PC-3 (cell line): ENCODE measurements around the gene CUZD1. TPM values are rescaled to one million over a fixed set of nuclear protein-coding genes. Genes with fewer than 3 reads are reported as not detected.
A peak's percentile ranks its signal among the peaks of the same experiment; 100 is the strongest.
"Not testable (repeated sequence)": the region's sequence is repeated elsewhere in the genome, so short reads cannot be mapped to it uniquely, and the experiment has no call there.

ENCODE experiments used
- ATAC-seq: fragments of 200-7000 bp; cut with Tn5 transposase; 2 replicates; pipeline ENCODE4 v1.9.1; 2020; ENCODE audit warnings: mild to moderate bottlenecking, moderate library complexity
- BruUV-seq: library from RNA; stranded (reverse); fragments of 400-500 nt; replicated peaks from 2 replicates; lab custom pipeline; 2021; lab: Mats Ljungman, UMichigan
- CTCF ChIA-PET: fragments of 300-600 bp; sonication (Branson Sonifier 250); formaldehyde crosslinking; loops from one replicate; lab custom pipeline; 2022; ENCODE audit warnings: antibody characterized with exemption; lab: Charles Lee
- POLR2A ChIA-PET: fragments of 300-600 bp; sonication (Branson Sonifier 250); formaldehyde crosslinking; loops from one replicate; lab custom pipeline; 2022; ENCODE audit warnings: antibody characterized with exemption; ENCODE audit not compliant: unreplicated experiment; lab: Charles Lee
- DNase-seq: peaks from one replicate; pipeline ENCODE4 v3.0.0-alpha.2; 2015
- H2AFZ ChIP-seq: fragments of 300-600 bp; sonication (generic); 2 replicates; pipeline ENCODE4 v1.6.0; 2016; ENCODE audit warnings: antibody characterized with exemption, low read length
- H3F3A ChIP-seq: fragments of 300-600 bp; sonication (generic); one replicate; pipeline ENCODE4 v1.6.0; 2017; ENCODE audit warnings: antibody characterized with exemption, low read length, control low read depth, mild to moderate bottlenecking; ENCODE audit not compliant: unreplicated experiment
- H3K27ac ChIP-seq: fragments of 300-600 bp; sonication (generic); 2 replicates; pipeline ENCODE4 v1.5.1; 2016; ENCODE audit warnings: mild to moderate bottlenecking, low read length
- H3K27me3 ChIP-seq: fragments of 300-600 bp; sonication (generic); 2 replicates; pipeline ENCODE4 v1.6.1; 2016; ENCODE audit warnings: low read length, mixed read lengths
- H3K36me3 ChIP-seq: fragments of 300-600 bp; sonication (generic); 2 replicates; pipeline ENCODE4 v1.6.1; 2016; ENCODE audit warnings: low read depth, mixed run types, low read length, mixed read lengths
- H3K4me1 ChIP-seq: fragments of 300-600 bp; sonication (generic); 2 replicates; pipeline ENCODE4 v1.5.1; 2016; ENCODE audit warnings: low read length; ENCODE audit not compliant: insufficient read depth
- H3K4me2 ChIP-seq: fragments of 300-600 bp; sonication (generic); 2 replicates; pipeline ENCODE4 v1.6.0; 2016; ENCODE audit warnings: low read length
- H3K4me3 ChIP-seq: fragments of 300-600 bp; sonication (generic); 2 replicates; pipeline ENCODE4 v1.5.1; 2016; ENCODE audit warnings: mild to moderate bottlenecking, low read length, mixed read lengths
- H3K79me2 ChIP-seq: fragments of 300-600 bp; sonication (generic); 2 replicates; pipeline ENCODE4 v1.6.1; 2017; ENCODE audit warnings: low read length, mixed read lengths
- H3K9ac ChIP-seq: fragments of 300-600 bp; sonication (generic); 2 replicates; pipeline ENCODE4 v1.6.0; 2016; ENCODE audit warnings: mild to moderate bottlenecking, low read length
- H3K9me2 ChIP-seq: fragments of 300-600 bp; sonication (generic); replicated peaks from 2 replicates; pipeline ENCODE4 v1.6.1; 2016; ENCODE audit warnings: mixed run types, low read length, mixed read lengths
- H3K9me3 ChIP-seq: fragments of 300-600 bp; sonication (generic); 2 replicates; pipeline ENCODE4 v1.6.1; 2016; ENCODE audit warnings: low read length, mixed read lengths
- H4K20me1 ChIP-seq: fragments of 300-600 bp; sonication (generic); 2 replicates; pipeline ENCODE4 v1.6.1; 2016; ENCODE audit warnings: low read length, mixed read lengths
- EZH2 ChIP-seq: fragments of 300-600 bp; sonication (generic); IDR thresholded peaks from one replicate; pipeline ENCODE4 v1.6.1; 2017; ENCODE audit warnings: antibody characterized with exemption, mild to moderate bottlenecking, low read length; ENCODE audit not compliant: unreplicated experiment
- intact Hi-C: fragments of 100-400 bp; cut with micrococcal nuclease; formaldehyde crosslinking; loops from 2 replicates; pipeline ENCODE4 v1.9.0; 2023
- total RNA-seq: library from RNA; depleted of rRNA; stranded (reverse); fragments of >200 nt; gene quantifications from 2 replicates; pipeline ENCODE4 v1.2.3, GENCODE V29; 2014
- TF ChIP-seq, protein P1 (sequence below): fragments of 300-600 bp; sonication (generic); conservative IDR thresholded peaks from 2 replicates; pipeline ENCODE4 v1.5.1; 2017; ENCODE audit warnings: antibody characterized with exemption, low read depth, mild to moderate bottlenecking, low read length

CUZD1 gene
- total RNA-seq, 1 experiment from 2014 or later = 0.36 TPM

DNA sequence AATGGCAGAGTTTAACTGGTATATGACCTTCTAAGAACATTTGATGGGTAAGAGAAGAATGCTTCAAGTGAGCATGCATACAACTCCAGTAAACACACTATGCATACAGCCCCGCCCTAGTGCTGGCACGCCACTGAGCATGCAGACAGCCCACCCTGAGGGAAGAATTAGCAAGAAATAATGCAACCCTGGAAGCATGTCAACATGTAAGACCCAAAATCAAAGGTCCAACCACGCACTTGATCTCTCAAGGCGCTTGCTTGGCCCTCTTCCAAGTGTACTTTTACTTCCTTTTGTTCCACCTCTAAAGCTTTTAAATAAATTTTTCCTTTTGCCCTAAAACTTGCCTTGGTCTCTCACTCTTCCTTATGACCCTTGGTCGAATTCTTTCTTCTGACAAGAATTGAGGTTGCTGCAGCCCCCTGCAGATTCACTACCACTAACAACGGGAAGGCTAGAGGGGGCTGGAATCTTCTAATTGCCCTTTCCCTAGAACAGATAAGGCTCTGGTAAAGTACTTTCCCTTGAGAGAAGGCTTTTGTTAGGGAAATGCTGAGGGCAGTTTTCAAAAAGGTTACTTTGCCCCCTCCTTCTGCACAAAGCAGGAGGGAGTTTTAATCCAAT, 30.3 kb upstream of the CUZD1 start:
- ATAC-seq (no peak), DNase-seq (no peak)
- Histone ChIP-seq H3K36me3 (no peaks in the 10 kb centered on the region; the same call in 1 of the 2 replicates), H3F3A (no peaks in the 10 kb centered on the region), H3K79me2 (peaks cover 75% of the 10 kb centered on the region), H3K9me3 (no peaks in the 10 kb centered on the region), H3K4me2 (no peak overlapping the region), H3K9ac (no peak overlapping the region), H3K27ac (no peak overlapping the region), H3K27me3 (no peaks in the 10 kb centered on the region), H2AFZ (no peak overlapping the region), H3K4me3 (no peak overlapping the region), H3K4me1 (peaks cover 23% of the 10 kb centered on the region), H4K20me1 (no peaks in the 10 kb centered on the region), H3K9me2 (no peaks in the 10 kb centered on the region)
- CTCF ChIA-PET = no interaction called here
- intact Hi-C loops = no loop called here
- no TSS peak for BruUV-seq
- POLR2A ChIA-PET = no interaction called here
- no peak for TF ChIP-seq EZH2
- TF ChIP-seq, protein P1, sequence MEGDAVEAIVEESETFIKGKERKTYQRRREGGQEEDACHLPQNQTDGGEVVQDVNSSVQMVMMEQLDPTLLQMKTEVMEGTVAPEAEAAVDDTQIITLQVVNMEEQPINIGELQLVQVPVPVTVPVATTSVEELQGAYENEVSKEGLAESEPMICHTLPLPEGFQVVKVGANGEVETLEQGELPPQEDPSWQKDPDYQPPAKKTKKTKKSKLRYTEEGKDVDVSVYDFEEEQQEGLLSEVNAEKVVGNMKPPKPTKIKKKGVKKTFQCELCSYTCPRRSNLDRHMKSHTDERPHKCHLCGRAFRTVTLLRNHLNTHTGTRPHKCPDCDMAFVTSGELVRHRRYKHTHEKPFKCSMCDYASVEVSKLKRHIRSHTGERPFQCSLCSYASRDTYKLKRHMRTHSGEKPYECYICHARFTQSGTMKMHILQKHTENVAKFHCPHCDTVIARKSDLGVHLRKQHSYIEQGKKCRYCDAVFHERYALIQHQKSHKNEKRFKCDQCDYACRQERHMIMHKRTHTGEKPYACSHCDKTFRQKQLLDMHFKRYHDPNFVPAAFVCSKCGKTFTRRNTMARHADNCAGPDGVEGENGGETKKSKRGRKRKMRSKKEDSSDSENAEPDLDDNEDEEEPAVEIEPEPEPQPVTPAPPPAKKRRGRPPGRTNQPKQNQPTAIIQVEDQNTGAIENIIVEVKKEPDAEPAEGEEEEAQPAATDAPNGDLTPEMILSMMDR = no peak

DNA sequence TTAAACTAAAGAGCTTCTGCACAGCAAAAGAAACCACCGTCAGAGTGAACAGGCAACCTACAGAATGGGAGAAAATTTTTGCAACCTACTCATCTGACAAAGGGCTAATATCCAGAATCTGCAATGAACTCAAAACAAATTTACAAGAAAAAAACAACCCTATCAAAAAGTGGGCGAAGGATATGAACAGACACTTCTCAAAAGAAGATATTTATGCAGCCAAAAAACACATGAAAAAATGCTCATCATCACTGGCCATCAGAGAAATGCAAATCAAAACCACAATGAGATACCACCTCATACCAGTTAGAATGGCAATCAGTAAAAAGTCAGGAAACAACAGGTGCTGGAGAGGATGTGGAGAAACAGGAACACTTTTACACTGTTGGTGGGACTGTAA, 26.3 kb upstream of the CUZD1 start:
- H3K4me3 ChIP-seq, H3K27ac ChIP-seq, H3K27me3 ChIP-seq, ATAC-seq, H3K4me1 ChIP-seq, H3K36me3 ChIP-seq, H3K4me2 ChIP-seq, H3K9me2 ChIP-seq, intact Hi-C loops, H3K9ac ChIP-seq, H2AFZ ChIP-seq, H3F3A ChIP-seq, BruUV-seq, DNase-seq, POLR2A ChIA-PET, H4K20me1 ChIP-seq, H3K9me3 ChIP-seq, CTCF ChIA-PET: not testable (repeated sequence)
- peaks cover 54% of the 10 kb centered on the region for H3K79me2 ChIP-seq

DNA sequence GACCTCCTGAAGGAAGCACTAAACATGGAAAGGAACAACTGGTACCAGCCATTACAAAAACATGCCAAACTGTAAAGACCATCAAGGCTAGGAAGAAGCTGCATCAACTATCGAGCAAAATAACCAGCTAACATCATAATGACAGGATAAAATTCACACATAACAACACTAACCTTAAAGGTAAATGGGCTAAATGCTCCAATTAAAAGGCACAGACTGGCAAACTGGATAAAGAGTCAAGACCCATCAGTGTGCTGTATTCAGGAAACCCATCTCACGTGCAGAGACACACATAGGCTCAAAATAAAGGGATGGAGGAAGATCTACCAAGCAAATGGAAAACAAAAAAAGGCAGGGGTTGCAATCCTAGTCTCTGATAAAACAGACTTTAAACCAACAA, 23.1 kb upstream of the CUZD1 start:
- H3K9me2 ChIP-seq, H3K4me2 ChIP-seq, BruUV-seq, ATAC-seq, H4K20me1 ChIP-seq, H3K9ac ChIP-seq, POLR2A ChIA-PET, H3K9me3 ChIP-seq, H2AFZ ChIP-seq, H3K27ac ChIP-seq, DNase-seq, H3K27me3 ChIP-seq, CTCF ChIA-PET, H3F3A ChIP-seq, H3K4me3 ChIP-seq, H3K36me3 ChIP-seq: not testable (repeated sequence)
- intact Hi-C loops = loop anchor here (5.0 kb wide), 1 partner anchor 84 kb away; the partner anchor contains the start of gene C10orf88
- Histone ChIP-seq H3K79me2 (peaks cover 51% of the 10 kb centered on the region), H3K4me1 (peaks cover 23% of the 10 kb centered on the region)

DNA sequence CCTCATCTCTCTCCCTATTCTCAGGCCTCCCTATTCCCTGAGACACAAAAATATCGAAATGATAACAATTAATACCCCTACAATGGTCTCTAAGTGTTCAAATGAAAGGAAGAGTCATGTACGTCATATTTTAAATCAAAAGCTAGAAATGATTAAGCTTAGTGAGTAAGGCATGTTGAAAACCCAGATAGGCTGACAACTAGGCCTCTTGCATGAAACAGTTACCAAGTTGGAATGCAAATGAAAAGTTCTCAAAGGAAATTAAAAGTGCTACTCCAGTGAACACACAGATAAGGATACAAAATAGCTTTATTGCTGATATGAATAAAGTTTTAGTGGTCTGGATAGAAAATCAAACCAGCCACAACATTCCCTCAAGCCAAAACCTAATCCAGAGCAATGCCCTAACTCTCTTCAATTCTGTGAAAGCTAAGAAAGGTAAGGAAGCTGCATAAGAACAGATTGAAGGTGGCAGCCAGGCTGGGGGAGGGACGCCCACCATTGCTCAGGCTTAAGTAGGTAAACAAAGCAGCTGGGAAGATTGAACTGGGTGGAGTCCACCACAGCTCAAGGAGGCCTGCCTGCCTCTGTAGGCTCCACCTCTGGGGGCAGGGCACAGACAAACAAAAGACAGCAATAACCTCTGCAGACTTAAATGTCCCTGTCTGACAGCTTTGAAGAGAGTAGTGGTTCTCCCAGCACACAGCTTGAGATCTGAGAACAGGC, 21.3 kb upstream of the CUZD1 start:
- H2AFZ ChIP-seq, BruUV-seq, H3K9ac ChIP-seq, H3K36me3 ChIP-seq, H3K4me2 ChIP-seq, H3K27ac ChIP-seq, POLR2A ChIA-PET, CTCF ChIA-PET, H3K9me3 ChIP-seq, H3K27me3 ChIP-seq, ATAC-seq, H4K20me1 ChIP-seq, H3F3A ChIP-seq, H3K9me2 ChIP-seq, H3K4me3 ChIP-seq: not testable (repeated sequence)
- intact Hi-C loops = loop anchor here (5.0 kb wide), 1 partner anchor 85 kb away; the partner anchor contains the start of gene C10orf88
- Histone ChIP-seq H3K4me1 (peaks cover 28% of the 10 kb centered on the region), H3K79me2 (peaks cover 59% of the 10 kb centered on the region)
- peak; percentile 7 for DNase-seq
